Stomach (tissue), 4 donors: ENCODE results near the gene PPP1R16B.

Source experiments
- CTCF ChIP-seq, 7 experiments: fragments of 450-650 bp in 4 of 7; fragments of 200-600 bp in 3 of 7; sonication (generic) in 3 of 7; IDR thresholded peaks; one replicate each; pipeline ENCODE4 v1.5.1; 2016 to 2019; ENCODE audit warnings: antibody characterized with exemption in 7 of 7, control low read depth in 2 of 7, mild to moderate bottlenecking in 1 of 7
- EP300 ChIP-seq: sonication (generic); formaldehyde crosslinking; IDR thresholded peaks from one replicate; pipeline ENCODE4 v1.6.1; 2017; ENCODE audit warnings: antibody characterized with exemption
- POLR2A ChIP-seq, 4 donors: fragments of 450-650 bp; IDR thresholded peaks; one replicate each; pipeline ENCODE4 v1.6.1; 2016; ENCODE audit warnings: antibody characterized with exemption in 4 of 4, control low read depth in 2 of 4, mild to moderate bottlenecking in 1 of 4, moderate library complexity in 1 of 4

- TF ChIP-seq CTCF (IDR thresholded peaks at IDR 0.05) (no peak), POLR2A (IDR thresholded peaks at IDR 0.05) (no peak), EP300 (no peak)
These were observed 23.9 kb downstream of the PPP1R16B start for GRCh38 chr20:38829296-38829875.
